ENCODE measurements around the gene BHMT.

Gene BHMT

DNA sequence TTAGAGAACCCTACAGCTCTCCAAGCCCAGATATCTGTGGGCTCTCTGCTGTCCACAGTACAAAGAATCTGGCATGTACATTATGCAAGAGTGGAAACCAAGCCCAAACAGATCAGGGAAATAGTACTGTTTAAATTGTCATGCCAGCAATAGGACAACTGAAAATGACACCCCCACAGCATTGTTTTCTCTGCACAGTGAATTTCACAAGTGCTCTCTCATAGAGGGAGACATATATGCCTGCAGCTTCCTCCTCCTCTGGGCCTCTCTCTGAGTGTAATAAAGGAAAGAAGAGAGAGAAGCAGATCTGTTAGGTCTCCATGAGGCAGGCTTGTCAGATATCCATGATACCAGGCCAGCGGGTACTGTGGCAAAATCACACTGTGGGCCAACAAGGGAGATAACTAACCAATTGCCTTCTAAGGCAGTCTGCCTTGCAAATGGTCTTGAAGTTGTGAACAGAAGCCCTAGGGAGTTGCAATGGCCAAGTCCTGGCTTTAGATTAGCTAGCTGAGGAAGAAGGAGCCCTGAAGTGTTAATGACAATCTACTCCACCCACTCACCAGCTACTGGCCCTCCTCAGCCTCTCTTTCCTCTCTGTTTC lies 69.9 kb downstream of the BHMT start:
- no peak for DNase-seq

All from SHP77 treated with DMSO at 0.1 percent for 48 hours (cell line).